WTC11 (cell line): ENCODE results near the gene FHL1. TPM values are rescaled to one million over a fixed set of nuclear protein-coding genes. Genes with fewer than 3 reads are reported as not detected.

Experiments
- ATAC-seq: fragments of 200-7000 bp; cut with Tn5 transposase; 2 replicates; pipeline ENCODE4 v1.10.0; 2021; ENCODE audit warnings: mild to moderate bottlenecking, moderate library complexity
- CTCF ChIA-PET: fragments of 300-600 bp; sonication (Branson Sonifier 250); formaldehyde crosslinking; loops from one replicate; lab custom pipeline; 2021; ENCODE audit warnings: antibody characterized with exemption; lab: Charles Lee
- POLR2A ChIA-PET: fragments of 350-600 bp; sonication (Branson Sonifier 250); formaldehyde crosslinking; loops from one replicate; lab custom pipeline; 2021; ENCODE audit warnings: antibody characterized with exemption; lab: Charles Lee
- DNase-seq: peaks from one replicate; pipeline ENCODE4 v3.0.0; 2021; ENCODE audit warnings: low spot score
- H3K27ac Mint-ChIP-seq: 2 replicates; pipeline ENCODE4 v1.8.0; 2021; ENCODE audit warnings: mixed read lengths
- H3K27me3 Mint-ChIP-seq: 2 replicates; pipeline ENCODE4 v1.8.0; 2021; ENCODE audit warnings: low read depth, mild to moderate bottlenecking, moderate library complexity, mixed read lengths
- H3K36me3 Mint-ChIP-seq: 2 replicates; pipeline ENCODE4 v1.8.0; 2021; ENCODE audit warnings: mixed read lengths
- H3K4me1 Mint-ChIP-seq: 2 replicates; pipeline ENCODE4 v1.8.0; 2022; ENCODE audit warnings: mixed read lengths
- H3K4me3 Mint-ChIP-seq: 2 replicates; pipeline ENCODE4 v1.8.0; 2021; ENCODE audit warnings: mild to moderate bottlenecking, moderate library complexity, mixed read lengths
- H3K9me3 Mint-ChIP-seq: 2 replicates; pipeline ENCODE4 v1.8.0; 2021; ENCODE audit warnings: mixed read lengths
- ARID4B ChIP-seq: sonication (generic); formaldehyde crosslinking; IDR thresholded peaks from 2 replicates; pipeline ENCODE4 v1.8.0; 2023; ENCODE audit warnings: missing genetic modification reagents, mild to moderate bottlenecking, borderline replicate concordance
- ATF2 ChIP-seq: sonication (generic); formaldehyde crosslinking; IDR thresholded peaks from 2 replicates; pipeline ENCODE4 v1.8.1; 2022; ENCODE audit warnings: low read depth, missing genetic modification reagents, borderline replicate concordance
- ERG ChIP-seq: fragments of 250-450 bp; sonication (Bioruptor Pico); IDR thresholded peaks from 2 replicates; pipeline ENCODE4 v1.8.0; 2021; ENCODE audit warnings: mild to moderate bottlenecking
- FOXK1 ChIP-seq: sonication (generic); formaldehyde crosslinking; IDR thresholded peaks from 2 replicates; pipeline ENCODE4 v1.8.0; 2022; ENCODE audit warnings: mild to moderate bottlenecking, moderate library complexity, missing genetic modification reagents
- NFATC4 ChIP-seq: fragments of 250-450 bp; sonication (Bioruptor Pico); IDR thresholded peaks from 2 replicates; pipeline ENCODE4 v1.9.0; 2021; ENCODE audit warnings: mild to moderate bottlenecking
- NR2C2 ChIP-seq: sonication (generic); formaldehyde crosslinking; IDR thresholded peaks from 2 replicates; pipeline ENCODE4 v1.8.0; 2022; ENCODE audit warnings: mild to moderate bottlenecking, missing genetic modification reagents
- PRDM15 ChIP-seq: sonication (generic); formaldehyde crosslinking; IDR thresholded peaks from 2 replicates; pipeline ENCODE4 v1.8.0; 2022; ENCODE audit warnings: missing genetic modification reagents
- PRRX2 ChIP-seq: fragments of 250-450 bp; sonication (Bioruptor Pico); IDR thresholded peaks from 2 replicates; pipeline ENCODE4 v1.8.0; 2021; ENCODE audit warnings: mild to moderate bottlenecking
- RELA ChIP-seq: sonication (generic); formaldehyde crosslinking; IDR thresholded peaks from 2 replicates; pipeline ENCODE4 v1.8.1; 2022; ENCODE audit warnings: missing genetic modification reagents, mild to moderate bottlenecking, borderline replicate concordance
- SMAD4 ChIP-seq: sonication (generic); formaldehyde crosslinking; IDR thresholded peaks from 2 replicates; pipeline ENCODE4 v1.8.0; 2022; ENCODE audit warnings: mild to moderate bottlenecking, missing genetic modification reagents
- ZNF317 ChIP-seq: sonication (generic); formaldehyde crosslinking; IDR thresholded peaks from 2 replicates; pipeline ENCODE4 v1.8.1; 2023; ENCODE audit warnings: low read depth, mild to moderate bottlenecking, moderate library complexity, missing genetic modification reagents, borderline replicate concordance
- total RNA-seq: library from RNA; stranded (reverse); gene quantifications from 3 replicates; pipeline ENCODE4 v1.2.3, GENCODE V29; 2021
- TF ChIP-seq, protein P1 (sequence below): fragments of 250-450 bp; sonication (Bioruptor Pico); conservative IDR thresholded peaks from 2 replicates; pipeline ENCODE4 v1.9.0; 2021; ENCODE audit warnings: mild to moderate bottlenecking
- TF ChIP-seq, protein P2 (sequence below): sonication (generic); formaldehyde crosslinking; IDR thresholded peaks from 2 replicates; pipeline ENCODE4 v1.8.0; 2022; ENCODE audit warnings: mild to moderate bottlenecking, missing genetic modification reagents

The FHL1 gene
- total RNA-seq, 1 experiment from 2014 or later: 43.5 TPM

GRCh38 chrX:136143711-136144110 is 3.6 kb upstream of the FHL1 start (continued):
- TF ChIP-seq ARID4B (CRISPR knock-in tag) (no peak), ZNF317 (CRISPR knock-in tag) (no peak), NR2C2 (no peak), ERG (CRISPR knock-in tag) (no peak), FOXK1 (CRISPR knock-in tag) (no peak), NFATC4 (no peak), ATF2 (no peak)
- TF ChIP-seq, protein P1, sequence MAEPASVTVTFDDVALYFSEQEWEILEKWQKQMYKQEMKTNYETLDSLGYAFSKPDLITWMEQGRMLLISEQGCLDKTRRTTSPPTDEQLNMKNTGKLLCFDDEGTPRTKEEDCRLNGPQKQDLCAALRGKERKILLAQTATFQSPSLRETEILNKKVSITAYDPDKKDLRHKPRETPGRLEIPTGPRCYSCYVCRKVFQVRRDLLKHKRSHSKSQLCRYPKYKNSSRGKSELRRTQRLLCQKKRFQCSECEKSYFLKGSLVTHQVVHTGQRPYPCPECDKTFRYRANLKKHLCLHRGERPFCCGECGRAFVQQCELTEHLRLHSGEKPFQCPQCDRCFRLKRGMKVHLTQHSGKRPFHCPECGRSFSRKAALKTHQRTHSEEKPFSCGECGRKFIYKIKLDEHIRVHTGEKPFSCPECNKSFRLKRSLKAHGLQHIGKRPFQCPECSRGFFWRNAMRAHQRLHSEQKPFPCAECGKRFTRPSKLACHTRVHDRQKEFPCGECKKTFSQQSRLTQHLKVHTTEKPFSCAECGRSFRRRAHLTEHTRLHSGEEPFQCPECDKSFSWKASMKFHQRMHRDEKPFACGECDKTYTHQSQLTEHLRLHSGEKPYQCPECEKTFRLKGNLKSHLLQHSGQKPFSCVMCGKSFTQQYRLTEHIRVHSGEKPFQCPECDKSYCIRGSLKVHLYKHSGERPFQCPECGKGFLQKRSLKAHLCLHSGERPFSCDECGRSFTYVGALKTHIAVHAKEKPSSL (CRISPR knock-in tag): no peak
- TF ChIP-seq, all 79 proteins: peak for 0

- peaks cover 17% of the 10 kb centered on the region for H3K4me1 Mint-ChIP-seq
- peaks cover 31% of the 10 kb centered on the region for H3K27me3 Mint-ChIP-seq
- no peaks in the 10 kb centered on the region for H3K36me3 Mint-ChIP-seq
- no peak overlapping the region for H3K27ac Mint-ChIP-seq
- POLR2A ChIA-PET: no interaction called here
- DNase-seq: peak; percentile 34
- CTCF ChIA-PET: interaction anchor here (0.7 to 1.3 kb wide), 3 partner anchors 15 to 118 kb away, joined by 3 to 5 read pairs (median 3); no protein-coding TSS in a partner anchor
- no peaks in the 10 kb centered on the region for H3K9me3 Mint-ChIP-seq
- H3K4me3 Mint-ChIP-seq: peak overlapping the region; percentile 77
- ATAC-seq: peak; percentile 46
- TF ChIP-seq ARID4B (CRISPR knock-in tag): no peak
- TF ChIP-seq, protein P2, sequence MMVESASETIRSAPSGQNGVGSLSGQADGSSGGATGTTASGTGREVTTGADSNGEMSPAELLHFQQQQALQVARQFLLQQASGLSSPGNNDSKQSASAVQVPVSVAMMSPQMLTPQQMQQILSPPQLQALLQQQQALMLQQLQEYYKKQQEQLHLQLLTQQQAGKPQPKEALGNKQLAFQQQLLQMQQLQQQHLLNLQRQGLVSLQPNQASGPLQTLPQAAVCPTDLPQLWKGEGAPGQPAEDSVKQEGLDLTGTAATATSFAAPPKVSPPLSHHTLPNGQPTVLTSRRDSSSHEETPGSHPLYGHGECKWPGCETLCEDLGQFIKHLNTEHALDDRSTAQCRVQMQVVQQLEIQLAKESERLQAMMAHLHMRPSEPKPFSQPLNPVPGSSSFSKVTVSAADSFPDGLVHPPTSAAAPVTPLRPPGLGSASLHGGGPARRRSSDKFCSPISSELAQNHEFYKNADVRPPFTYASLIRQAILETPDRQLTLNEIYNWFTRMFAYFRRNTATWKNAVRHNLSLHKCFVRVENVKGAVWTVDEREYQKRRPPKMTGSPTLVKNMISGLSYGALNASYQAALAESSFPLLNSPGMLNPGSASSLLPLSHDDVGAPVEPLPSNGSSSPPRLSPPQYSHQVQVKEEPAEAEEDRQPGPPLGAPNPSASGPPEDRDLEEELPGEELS (CRISPR knock-in tag): no peak
- TF ChIP-seq PRRX2 (CRISPR knock-in tag): no peak
- no peak for TF ChIP-seq NFATC4
- TF ChIP-seq SMAD4 (CRISPR knock-in tag): no peak
- TF ChIP-seq PRDM15 (CRISPR knock-in tag): no peak
- TF ChIP-seq RELA (CRISPR knock-in tag): no peak
Measured at GRCh38 chrX:136146614-136147314, 569 bp upstream of the FHL1 start.
